GM18520 (cell line): Measurements from ENCODE around the gene PSME1.

Experiments
- ATAC-seq: cut with Tn5 transposase; IDR thresholded peaks from one replicate; pipeline ENCODE4 v1.9.1; 2021; ENCODE audit not compliant: unreplicated experiment

PSME1 gene

DNA sequence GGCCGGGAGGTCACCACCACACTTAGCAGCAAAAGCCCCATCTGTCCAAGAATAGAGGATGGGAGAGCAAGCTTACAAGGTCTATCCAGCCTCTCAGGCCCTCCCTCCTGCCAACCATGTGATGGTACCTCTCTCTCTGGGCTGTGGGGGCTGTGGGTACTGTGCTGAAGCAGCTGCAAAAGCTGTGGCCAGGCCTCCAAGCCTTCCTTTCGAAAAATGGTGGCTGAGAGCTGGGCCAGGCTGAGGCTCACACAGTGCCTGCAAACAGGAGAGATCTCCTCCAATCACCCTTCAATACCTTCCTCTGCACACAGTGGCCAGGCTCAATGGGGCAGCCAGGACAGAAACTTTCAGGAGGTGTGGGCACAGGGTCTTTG lies 51.5 kb downstream of the PSME1 start:
- ATAC-seq, result no peak
